ENCODE data around the gene DGCR6L.
"Not testable (repeated sequence)": the region's sequence is repeated elsewhere in the genome, so short reads cannot be mapped to it uniquely, and the experiment has no call there.

DGCR6L gene

DNA sequence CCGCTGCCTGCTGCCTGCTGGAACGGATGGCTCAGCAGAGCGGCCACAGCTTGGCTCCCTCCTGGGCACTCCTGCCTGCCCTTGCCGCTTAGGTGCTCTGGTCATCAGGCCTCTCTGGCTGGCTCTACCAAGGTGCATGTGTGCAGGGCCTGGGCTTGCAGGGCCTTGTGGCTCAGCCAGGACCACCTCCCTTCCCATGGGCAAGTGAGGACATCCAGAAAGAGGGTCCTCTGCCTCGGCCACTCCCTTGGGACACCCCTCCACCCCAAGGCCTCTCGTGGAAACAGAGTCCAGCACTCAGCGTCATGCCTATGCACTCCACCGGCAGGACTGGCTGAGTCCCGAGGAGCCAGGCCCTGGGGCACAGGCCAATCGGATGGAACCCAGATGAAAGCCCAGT, 45.5 kb downstream of the DGCR6L start:
- DNase-seq = not testable (repeated sequence)

DNA sequence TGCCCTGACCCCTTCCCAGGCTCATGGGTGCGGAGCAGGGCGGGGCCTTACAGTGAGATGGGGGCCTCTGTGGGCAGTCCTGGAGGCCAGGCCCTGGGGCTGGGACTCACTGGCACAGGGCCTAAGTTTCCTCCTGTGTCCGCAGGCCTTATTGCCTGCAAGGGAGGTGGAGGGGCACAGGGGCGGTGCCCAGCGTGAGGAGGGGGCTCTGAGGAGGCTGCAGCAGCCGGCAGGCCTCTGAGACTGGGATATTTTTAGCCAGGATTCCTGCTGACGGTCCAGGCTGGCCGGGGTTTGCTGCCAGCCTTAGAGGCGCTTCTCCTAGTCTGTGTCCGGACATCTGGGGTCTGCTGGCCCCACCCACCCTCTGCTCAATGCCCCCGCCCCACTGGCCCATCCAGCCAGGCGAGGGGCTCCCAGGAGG, 46.1 kb downstream of the DGCR6L start:
- no peak for DNase-seq

DNA sequence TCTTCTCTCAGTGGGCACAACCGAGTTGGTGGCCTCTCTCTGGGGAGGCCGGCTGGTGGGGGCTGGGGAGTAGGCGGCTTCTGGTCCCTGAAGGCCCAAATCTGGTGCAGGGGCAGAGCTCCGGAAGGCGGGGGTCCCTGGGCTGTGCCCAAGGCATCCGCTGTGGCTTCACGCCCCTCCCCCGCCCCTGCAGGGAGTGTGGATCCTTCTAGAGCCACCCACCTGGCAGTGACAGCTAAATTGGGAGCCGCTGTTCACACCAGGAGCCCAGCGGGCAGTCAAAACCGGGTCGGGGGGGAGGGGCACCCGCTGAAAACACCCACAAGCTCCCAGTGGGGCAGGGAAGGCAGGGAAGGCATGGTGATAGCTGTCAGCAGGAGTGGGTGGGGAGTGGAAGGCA, 47.2 kb downstream of the DGCR6L start:
- DNase-seq = no peak

DNA sequence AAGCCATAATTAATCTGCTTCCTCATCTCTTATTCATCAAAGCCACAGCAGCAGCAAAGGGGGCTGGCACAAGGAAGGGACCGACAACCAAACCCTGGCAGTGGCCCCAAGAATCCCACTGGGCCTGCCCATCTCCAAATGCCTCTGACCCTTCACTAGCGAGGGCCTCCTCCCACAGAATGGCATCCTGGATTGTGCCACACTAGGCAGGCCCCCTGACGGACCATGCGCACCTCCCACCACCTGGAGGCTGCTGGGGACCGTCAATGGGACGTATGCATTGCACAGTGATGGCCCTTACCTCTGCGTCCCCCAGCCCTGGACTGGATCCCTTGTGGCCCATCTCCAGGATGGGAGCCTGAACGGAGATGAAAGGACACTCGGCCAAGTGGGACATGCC, 47.7 kb downstream of the DGCR6L start:
- no peak for DNase-seq

DNA sequence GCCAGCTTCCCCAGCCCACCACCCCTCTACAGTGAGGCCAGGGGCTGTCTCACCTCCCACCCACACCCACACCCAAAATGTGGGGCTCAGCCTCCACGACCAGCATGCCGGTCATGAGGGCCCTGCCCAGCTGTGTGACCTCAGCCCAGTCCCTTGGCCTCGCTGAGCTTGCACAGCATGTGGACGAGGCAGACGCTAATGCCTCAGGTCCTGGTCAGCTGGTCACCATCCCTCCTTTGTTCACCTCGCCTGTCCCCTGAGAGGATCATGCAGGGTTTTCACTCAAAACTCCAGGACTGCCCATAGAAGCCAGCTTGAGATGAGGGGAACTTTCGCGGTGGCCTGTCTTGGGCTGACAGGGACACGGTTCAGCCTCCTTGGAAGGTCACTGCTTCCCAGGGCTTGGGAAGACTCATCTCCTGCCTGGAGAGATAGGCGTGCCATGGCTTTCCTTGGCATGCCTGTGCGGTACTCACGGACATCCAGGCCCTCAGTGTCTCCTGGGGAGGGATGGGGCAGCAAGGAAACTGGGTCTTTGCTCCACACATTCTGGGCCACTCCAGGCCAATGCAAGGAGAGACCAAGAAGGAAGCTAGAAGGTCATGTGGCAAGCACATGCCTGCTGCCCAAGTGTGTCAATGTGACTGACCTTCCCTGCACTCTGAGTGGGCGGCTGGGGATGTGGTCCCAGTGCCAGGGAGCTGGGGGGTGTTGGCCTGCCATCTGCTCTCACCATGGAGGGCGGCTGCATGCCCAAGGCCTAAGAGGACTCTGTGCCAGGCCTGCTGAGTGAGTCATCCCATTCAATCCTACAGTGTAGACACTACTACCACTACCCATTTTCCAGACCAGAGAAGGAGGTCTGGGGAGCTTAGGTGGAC, 48.5 kb downstream of the DGCR6L start:
- no peak for DNase-seq

DNA sequence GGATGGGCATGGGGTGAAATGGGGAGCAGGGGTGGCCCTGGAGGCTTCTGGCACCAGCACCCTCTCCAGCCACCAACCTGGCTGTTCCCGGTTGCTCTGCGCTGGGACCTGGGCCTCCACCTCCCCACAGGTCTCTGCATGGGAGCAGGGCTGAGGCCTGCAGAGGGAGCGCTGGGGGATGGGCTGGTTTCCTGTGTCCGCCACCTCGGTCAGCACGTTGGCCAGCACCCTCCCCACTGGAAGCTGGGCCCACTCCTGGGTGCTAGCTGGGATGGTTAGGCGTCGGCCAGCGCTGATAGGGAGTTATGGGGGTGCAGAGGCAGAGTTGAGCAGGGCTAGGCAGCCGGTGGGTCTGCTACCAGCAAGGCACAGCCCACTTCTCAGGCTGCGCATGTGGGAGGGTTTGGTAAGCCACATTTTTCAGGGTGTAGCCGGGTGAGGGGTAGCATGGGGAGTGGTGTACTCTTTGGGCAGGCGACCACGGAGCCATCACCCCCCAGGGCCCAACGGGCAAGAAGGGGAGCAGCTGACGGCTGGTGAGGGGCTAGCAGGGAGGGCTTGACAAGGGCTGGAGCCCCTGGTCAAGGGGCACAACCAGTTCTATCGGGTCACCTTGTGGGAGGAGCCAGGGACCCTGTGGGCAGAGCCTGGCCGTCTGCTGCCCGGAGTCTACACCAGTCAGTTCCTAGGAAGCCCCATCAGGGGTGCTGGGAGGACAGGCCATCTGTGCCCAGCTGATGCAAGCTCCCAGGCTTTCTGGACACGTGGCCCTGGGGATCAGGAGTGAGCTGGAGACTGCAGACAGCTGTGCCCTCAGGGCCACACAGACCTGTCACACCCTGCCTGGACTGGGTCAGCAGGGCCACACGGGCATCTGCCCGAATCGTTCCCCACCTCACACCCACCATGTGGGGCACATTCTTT, 49.4 kb downstream of the DGCR6L start:
- DNase-seq = not testable (repeated sequence)

DNA sequence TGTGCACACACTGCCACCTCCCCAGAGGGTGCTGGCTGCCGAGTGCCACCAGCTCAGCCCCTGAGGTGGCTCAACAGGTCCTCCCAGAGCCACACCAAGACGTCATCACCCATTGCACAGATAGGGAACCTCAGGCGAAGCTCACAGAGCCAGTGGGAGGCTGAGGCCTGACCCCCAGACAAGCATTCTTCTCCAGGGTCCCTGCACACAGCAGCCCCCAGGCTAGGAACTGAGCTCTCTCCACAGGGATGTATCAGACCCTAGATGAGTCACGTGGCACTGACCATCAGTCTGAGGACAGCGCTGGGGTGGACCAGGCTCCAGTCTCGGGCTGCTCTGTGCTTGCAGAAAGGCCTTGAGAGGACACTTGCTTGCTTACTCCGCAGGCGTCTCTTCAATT, 50.2 kb downstream of the DGCR6L start:
- not testable (repeated sequence) for DNase-seq

DNA sequence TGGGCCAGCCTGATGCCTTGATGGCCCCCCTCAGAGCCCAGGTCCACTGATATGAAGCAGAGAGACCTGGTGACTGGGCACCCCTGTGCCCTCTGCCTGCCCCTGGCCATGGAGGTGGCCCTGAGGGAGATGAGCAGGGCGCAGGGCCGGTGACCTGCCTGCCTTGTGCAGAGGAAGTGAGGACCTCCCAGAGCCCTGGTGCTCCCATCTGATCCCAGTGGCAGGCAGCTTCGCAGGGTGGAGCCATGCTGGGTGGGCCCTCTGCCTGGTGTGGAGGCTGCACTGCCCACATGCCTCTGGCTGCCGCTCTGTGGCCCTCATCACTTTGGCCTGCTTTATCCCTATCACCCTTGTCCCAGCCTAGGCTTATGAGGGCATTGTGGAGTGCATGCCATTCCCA, 50.7 kb downstream of the DGCR6L start:
- DNase-seq = not testable (repeated sequence)

DNA sequence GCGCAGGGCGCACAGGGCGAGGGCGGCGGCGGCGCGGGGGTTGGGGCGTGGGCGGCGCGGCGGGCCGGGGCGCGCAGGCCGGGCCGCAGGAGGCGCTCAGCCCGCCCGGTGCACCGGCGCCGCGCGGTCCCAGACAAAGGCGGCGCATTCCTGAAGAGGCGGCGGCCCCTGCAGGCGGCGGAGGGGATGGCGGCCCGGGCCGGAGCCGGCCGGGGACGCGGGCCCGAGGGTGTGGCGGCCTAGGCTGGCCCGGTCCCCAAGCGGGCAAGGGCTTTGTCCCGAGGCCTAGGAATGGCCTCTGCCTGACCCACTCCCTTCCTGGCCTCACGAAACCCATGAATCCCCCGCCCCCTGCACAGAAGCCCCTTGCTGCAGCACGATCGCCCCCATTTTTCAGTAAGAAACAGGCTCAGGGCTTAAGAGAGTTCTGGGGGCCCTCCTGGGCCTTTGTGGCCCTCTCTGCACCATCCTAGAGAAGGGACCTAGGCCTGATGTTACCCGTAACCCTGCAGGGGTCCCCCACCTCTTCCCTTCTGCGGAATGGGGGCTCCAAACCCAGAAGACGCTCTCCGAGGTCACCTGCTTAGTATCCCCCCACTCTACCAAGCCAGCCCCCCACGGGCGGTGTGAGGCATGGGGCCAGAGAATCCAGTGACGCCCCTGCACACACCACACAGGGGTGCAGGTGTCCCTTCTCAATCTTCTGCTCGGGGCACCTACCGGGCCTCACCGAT, 51.4 kb downstream of the DGCR6L start, which contains the start of gene RTN4R:
Gene RTN4R (minus strand): TSS at position 40 of the 734 bp plus-strand sequence. CDS start 226 bp downstream, outside the sequence.
- peak; percentile 53 for DNase-seq

DNA sequence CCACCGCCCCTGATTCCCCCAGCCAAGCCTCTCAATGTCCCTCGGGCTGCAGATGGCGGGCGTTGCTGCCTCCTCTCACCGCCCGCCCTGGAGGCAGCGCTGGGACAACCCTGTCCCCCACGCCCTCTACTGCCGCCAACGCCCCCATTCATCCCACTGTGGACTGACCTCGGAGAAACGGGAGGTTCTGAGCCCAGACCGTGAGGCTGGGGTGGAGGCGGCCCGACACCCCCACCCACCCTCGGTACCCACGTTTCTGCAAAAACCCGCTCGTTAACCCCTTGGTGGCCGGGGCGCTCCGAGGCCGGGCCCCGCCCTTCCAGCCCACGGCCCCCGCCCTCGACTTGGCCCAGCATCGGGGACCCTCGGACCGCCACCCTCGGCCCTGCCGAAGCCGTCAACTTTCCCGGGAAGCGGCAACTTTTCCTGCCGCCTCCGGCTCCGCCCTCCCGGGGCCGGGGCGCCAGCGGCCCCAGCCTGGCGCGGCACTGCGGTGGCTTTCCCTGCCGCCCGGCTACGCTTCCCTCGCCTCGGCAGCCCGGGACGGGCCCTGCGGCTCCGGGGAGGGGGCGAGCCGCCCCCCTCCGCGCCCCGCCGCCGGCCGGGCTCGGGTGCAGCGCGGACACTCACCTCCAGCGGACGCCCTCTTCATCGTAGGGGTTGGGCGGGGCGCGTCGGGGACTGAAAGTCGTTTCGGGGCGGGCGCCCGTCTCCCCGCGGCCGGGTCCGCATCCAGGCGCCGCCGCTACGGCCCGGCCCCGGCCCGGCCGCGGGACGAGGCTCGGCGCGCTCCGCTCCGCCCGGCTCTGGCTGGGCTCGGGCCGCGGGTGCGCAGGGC, 52.2 kb downstream of the DGCR6L start:
- DNase-seq = no peak

DNA sequence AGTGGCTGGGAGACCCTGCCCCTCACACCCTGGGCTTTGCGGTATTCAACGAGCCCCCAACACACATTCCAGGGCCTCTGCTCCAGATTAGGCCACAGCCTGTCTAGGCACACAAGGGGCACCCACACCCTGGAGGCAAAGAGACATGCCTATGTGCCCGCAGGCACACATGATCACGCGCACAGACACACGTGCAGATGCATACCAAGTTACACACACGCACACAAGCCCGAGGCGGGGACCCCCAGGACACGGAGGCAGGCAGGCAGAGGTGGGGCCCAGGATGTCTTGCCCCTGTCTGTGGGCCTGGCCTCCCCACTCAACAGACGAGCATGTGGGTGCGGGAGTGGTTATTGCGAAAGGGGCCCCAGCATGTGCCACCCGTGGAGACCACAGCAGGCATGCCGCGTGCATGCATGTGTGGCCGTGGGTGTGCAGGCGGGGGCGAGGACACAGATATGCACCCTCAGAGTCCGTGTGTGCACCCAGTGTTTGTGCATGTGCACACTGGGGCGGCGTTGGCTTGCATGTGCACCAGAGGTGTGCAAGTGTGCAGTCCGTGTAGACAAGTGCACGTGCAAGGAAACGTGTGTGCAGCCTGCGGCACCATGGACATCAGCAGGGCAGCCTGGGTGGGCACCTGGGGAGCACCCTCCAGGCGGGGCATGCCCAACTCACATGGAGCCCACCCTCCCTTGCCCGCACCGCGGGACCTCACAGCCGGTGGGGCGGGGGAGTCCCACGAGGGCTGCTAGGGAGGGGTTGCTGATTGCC, 53.0 kb downstream of the DGCR6L start:
- not testable (repeated sequence) for DNase-seq

DNA sequence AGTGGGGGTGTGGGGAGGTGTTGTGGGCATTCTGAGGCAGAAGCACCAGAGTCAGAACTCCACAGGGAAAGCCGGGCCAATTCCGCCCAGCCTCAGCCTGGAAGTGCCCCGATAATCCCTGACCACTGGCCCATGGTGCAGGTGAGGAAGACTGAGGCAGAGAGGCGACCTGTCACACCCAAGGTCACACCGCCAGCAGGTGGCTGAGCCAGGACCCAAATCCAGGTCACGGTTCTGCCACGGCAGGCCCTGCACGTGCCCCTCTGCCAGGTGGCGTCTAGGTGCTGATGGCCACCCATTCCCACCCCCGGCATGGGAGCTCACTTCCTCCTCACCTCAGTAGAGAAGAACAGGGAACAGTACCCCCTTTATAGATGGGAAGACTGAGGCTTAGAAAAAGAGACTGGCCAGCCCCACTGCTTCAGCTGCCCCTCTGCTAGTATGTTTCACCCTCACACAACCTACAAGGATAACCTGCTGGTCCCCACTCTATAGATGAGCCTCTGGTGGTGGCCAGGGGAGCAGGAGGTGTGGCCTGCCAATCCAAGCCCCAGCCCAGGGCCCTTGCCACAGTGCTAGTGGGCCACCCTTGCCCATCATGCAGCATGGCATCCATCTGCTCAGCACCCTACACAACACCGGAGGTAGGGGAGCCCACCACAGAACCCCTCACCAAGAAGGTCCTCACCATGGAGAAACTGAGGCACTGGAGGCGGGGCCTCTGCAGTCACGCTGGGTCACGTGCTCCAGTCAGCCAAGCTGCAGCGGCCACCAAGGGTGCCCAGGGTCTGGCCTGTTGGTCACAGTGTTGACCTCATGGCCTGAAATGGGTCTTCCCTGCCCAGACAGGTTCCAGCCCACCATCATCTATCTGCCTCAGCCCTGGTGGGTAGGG, 53.8 kb downstream of the DGCR6L start:
- not testable (repeated sequence) for DNase-seq

DNA sequence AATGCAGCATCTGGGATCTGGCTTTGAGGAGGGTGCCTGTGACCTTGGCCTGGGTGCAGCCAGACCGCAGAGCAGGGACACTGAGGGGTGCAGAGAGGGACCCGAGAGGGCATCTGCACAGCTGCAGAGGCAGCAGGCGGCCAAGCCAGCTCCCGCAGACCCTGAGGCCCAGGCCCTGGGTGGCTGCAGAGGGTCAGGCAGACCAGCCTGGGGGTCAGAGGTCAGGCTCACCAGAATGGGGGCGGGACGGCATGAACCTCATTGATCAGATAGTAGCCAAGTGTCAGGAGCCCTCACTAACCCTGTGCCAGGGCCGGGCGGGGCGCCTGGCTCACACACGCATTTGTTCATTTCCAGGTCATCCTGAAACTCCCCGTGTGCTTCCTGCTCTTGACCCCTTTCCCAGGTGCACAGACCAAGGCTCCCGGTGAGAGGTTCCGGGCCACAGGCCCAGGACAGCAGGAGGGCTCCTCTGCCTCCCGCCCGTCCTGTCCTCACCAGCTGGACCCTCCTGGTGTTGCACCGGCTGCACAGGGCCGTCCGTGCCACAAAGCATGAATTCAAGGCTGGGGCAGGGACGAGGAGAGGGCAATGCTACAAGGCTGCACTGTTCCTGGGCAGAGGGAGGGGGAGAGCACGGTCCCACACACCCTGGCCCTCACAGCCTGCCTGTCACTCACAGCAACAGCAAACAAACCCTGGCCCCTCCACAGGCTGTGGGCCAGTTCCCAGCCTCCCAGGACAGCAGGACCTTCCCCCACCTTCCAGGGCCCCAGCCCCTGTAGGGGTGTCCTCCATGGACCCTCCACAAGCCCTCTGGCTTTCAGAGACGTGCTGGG, 55.0 kb downstream of the DGCR6L start:
- no peak for DNase-seq
